ENCODE results near the gene DDX31.
A peak's percentile ranks its signal among the peaks of the same experiment; 100 is the strongest.

DDX31 gene

DNA sequence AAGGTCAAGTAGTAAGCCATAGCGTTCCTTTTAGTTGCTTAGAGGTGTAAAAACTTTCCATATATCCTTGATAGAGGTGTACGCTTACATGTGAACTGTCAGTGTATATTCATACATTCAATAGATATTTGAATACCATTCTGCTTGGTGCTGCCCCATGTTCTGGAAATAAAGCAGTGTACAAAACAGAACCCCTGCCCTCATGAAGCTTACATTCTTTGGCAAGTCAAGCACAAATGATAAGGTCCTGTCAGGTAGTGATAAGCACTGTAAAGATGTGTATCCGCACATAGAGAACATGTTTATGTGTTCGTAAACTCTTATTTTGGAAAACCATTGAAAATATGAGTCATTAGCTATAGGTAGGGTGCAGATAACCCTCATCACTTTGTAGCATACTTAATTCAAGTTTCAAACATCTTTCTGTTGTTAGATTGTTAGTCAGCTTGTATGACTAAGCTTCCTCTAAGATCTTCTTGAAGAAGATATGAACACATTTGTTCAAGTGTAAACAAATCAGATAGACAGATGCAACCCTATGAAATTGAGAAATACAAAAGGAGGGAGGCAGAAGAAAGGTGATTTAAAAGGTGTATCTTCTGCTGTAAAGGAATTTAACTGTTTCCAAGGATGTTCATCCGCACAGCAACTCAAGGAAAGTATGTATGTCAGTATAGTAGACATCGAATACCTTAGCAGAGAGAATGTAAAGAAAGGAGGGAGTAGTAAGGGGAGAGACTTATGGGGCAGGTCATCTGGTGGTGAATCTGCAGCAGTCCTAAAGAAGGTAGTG lies 2.0 kb upstream of the DDX31 start:
- no peak for DNase-seq

DNA sequence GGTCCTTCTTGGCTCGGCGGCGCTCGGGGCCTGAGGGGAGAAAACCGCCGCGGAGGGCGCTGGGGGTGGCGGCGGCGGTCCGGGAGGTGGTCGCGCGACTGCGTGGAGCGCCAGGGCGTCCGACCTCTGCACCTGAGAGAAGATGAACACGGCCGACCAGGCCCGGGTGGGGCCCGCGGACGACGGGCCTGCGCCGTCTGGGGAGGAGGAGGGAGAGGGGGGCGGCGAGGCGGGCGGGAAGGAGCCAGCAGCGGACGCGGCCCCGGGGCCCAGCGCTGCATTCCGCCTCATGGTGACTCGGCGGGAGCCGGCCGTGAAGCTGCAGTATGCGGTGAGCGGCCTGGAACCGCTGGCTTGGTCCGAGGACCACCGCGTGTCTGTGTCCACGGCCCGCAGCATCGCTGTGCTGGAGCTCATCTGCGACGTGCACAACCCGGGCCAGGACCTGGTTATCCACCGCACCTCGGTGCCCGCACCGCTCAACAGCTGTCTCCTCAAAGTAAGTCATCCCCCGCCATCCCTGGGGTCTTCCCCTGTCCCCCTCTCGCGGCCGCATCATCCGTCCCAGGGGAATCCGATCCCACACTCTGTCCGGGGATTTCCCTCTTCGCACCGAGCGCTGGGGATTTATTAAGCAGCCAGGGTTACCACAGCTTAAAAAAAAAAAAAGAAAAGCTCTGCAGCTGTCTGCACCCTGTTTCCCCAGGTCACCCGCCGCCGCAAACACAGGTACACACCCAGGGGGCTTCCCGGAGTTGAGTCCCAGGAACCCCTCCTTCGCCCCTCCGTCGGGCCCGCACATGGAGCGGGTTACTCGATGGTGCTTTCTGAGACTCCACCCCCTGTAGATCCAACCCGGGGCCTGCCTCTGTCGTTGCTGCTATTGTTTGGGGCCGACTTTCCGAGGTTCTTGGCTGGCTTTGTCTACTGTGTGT lies 941 bp upstream of the DDX31 start, which contains the start of gene GTF3C4:
Gene GTF3C4, plus strand, starts transcription at position 8 of the 935 bp plus-strand sequence. Its CDS starts 135 bp downstream, at position 143.
- peak; percentile 78 for DNase-seq

DNA sequence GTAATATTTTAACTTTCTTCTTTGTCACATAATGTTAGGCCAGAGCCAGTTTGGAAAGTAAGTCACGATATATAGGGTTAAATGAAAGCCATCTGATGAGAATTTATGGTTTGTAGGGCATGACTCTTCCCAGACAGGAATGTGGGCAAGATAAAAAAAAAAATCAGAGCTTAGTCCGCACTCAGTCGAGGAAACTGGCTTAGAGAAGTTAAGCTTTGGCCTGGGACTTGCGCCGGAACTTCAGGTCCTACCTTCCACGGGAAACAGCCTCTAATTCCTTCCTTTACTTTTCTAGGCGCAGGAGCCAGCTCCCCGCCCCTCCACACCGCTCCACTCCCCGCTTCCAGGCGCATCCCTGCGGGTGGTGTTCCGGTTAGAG lies 475 bp downstream of the DDX31 start:
- peak; percentile 75 for DNase-seq

DNA sequence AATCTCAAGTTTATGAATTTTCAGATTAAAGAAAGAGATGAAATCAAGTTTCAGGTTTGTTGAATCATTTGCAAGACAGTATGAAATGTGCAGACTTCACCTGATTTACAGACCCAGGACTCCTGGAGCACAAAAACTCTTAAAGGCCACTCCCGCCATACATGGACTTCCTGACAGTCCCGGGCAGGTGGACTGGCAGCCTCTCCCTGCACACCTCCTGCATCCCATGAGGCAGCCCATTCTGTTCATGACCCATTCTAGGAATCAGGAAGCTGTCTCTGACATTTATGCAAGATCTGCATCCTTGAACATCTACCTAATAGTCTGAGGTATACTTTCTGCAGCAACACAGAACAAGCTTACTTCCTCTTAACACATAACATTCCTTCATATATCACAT lies 5.9 kb downstream of the DDX31 start:
- no peak for DNase-seq

DNA sequence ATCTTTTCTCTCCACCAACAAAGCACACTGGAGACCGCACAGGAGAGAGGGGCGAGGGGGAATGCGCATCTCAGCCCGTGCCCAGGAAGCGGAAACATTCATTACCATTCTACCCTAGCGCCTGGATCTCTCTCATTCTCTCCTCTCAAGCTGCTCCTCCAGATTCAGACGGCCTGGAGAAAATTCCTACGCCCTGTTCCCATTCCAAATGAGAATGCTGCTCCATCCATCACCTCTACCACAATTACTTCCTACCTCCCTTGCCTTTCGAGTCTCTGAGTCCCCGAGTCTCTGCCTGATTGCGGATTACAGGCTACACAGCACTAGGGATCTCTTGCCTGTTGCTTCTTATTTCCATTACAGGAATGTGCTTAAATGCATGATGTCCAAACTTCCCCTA lies 6.7 kb downstream of the DDX31 start:
- DNase-seq, result no peak

DNA sequence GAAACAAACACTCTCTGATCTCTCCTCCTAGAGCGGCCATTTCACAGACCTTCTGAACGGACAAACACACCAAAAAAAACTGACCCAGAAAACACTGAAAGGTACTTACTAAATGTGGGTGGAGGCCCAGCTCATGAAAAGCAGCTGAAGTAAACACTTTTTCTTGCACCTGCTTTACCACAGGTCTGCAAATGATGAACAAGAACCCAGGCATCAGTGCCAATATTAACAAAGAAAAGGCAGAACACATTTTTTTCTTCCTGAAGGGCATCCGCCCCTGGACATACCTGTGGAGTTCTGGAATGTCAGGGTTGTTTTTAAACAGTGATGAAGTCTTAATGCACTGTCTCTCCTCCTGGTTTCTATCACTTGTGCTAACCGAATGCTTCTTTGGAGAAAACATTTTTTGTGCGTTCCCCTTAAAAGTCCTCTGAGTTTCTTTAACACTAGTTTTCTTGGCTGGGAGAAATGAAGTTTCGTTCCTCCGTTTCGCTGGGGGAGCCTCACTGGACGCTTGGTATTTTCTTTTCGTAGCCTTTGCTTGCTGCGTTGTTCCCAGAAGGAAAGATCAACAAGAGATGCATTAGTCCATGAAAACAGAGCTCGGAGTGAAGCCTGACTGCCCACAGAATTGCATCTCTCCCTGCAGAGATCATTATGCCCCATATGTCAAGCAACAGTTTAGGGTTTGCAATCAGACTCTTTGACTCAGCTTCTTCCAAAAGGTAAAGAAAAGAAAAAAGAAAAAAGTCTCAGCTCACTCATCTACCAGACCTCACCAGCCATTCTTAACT lies 7.4 kb downstream of the DDX31 start:
- no peak for DNase-seq

DNA sequence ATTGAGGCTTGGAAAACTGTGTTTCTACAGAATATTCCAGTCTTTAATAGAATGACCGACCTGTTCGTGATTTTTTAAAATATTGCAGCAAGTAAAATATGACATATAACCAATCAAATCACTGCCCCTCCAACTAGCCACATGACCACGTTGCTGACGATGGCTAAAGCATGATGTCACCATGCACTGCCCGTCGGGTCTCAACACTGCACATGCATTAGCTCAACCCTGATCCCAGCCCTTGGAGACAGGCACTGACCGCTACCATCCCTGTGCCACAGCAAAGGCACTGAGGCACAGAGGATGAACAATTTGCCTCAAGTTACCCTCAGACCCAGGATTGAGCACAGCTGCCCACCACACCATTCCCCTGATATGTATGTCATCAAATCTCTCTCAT lies 13.5 kb downstream of the DDX31 start:
- no peak for DNase-seq

DNA sequence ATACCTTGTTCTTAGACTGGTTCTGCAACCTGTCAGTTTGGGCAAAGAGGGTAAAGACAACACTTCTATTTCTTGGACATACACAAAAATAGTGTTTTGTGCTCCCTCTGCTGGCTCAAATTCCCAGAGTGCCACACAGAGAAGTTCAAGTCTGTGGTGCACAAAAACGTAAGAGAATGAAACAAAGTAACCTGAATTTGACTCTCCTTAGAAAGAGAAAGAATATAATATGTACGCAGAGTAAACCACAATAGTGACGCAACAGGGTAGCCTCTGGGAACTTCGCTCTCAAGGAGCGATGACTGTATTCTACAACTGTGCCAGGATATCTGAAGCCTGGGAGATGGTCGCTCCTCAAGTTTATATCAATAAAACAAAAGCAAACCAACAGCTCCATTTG lies 18.5 kb downstream of the DDX31 start:
- no peak for DNase-seq

DNA sequence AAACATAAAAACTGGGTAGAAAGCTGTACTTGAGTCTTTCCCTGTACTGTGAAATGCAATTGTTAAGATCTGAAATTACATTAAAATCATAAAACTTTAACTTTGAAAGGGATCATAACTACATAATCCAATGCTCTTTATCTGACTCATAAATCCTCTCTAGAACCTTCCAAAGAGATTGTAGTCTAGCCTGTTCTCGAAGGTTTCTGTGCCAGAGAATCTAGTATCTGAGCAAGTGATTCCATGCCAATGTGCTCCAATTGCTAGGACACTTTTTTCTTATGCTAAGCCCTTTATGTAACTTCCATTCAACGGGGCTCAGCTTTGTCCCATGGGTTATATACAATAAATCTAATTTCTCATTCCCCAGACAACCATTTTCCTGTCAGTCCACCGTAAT lies 21.1 kb downstream of the DDX31 start:
- no peak for DNase-seq

DNA sequence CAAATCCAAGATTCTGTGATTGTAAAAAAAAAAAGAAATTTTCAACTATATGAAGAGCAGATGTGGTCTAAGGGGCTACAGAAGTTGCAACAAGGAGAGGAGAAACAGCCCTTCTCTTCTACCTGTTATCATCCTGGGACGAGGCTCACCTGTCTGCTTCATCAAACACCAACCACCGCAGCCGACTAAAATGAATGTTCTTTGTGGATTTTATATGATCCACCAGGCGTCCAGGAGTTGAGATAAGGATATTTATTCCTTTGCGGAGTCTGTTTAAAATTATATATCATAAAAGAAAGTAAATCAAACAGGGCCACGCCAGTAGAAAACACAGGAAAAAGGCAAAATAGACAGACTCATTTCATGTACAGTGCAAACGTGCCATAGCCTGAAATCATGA lies 21.5 kb downstream of the DDX31 start:
- DNase-seq, result no peak

DNA sequence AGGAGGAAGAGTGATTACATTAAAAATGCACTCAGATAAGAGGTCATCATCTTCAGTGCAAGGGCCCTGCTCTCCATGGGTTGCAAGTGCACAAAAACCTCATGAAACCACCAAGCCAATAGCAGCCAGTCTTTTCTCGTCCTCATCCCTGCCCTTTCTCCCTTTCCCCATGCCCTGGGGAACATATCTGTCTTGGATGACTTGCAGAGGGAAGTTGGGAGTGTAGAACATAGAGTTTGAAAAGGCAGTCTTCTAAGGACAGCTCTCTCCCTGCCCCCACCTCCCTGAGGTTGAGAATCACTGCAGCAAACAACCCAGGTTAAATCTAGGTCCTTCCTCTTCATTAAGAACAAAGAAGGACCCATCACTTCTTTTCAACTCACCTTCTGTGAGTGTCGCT lies 22.0 kb downstream of the DDX31 start:
- no peak for DNase-seq

DNA sequence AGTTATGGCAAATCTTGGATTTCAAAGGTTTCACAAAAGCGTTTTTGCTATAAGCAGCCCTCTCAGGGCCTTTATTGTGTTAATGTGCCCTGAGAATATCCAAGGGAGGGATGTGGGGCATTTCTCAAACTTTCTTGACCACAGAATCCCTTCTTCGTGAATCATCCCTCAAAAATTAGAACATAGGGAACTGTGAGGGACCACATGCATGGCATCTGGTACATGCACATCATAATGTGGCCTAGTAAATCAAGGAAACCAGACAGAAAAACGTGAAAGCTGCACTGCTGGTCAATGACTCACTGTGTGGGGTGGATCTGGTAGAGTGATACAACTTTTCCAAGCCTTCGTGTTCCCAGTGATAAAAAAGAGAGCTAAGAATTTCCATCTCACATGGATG lies 22.4 kb downstream of the DDX31 start:
- DNase-seq, result no peak

DNA sequence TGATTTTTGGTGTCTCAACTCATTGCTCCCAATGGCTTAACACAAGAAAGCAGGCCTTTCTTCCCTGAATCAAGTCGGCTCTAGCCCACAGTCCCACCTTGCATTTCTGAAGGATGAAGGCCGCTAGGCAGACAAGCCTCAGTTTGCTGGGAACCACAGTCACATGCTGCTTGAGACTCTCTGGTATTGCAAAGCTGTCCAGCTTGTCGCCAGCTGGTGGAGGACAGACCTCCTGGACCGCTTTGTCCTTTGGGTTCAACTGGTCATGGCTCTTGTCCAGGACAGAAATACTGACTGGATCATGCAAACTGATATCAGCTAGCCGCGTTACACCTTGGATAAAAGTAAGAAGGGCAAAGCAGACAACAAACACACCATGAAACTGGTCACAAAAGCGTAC lies 23.1 kb downstream of the DDX31 start:
- no peak for DNase-seq

DNA sequence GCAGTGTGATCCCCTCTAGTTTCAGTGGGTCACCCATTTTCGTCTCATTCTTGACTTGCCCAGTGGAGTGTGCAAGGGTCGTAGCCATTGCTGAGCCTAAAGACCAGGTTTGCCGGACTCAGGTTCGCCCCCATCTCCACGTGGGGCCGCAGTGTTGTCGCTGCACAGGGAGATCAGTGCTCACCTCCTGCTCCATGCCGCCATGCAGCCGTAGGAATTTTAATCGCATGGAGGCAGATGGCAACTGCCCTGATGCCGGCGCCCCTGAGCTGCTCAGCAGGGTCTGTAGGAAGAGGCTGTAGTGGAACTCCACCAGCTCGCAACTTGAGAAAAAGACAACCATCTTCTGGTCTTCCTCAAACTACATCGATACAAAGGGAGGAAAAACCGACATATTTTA lies 24.1 kb downstream of the DDX31 start:
- DNase-seq, result peak; percentile 90

DNA sequence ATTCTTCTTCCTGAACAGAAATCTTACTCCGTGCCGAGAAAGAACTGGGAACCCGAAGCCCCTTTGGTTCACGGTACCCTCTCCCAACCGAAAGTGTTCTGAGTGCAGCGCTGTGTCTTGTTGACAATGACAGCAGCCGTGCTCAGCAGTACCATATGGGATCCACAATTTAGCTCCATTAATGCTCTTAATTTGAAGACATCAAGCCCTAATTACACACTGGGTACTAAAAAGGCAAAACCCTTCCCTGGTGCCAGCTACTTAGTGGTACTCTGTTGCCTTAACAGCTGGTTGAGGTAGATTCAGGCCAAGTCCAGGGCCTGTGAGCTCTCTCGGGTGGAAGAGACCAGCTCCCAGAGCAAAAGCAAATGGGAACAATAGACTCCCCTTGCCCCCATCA lies 24.5 kb downstream of the DDX31 start:
- DNase-seq, result peak; percentile 95

DNA sequence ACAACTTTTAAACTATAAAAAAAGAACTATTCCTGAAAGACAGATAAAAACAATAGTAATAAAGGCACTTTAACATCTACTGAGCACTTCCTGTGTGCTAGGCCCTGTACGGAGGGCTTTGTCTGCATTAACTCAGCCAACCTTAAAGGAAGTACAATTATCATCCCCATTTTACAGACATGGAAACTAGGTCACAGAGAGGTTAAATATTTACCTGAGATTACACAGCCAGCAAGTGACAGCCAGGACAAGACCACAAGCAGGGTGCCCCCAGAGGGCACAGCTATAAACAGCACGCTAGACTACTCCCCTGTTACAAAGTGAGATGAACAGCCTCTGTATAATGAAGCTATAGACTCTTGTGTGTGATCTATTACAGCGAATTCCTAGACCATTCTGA lies 25.5 kb downstream of the DDX31 start:
- DNase-seq, result peak; percentile 60

DNA sequence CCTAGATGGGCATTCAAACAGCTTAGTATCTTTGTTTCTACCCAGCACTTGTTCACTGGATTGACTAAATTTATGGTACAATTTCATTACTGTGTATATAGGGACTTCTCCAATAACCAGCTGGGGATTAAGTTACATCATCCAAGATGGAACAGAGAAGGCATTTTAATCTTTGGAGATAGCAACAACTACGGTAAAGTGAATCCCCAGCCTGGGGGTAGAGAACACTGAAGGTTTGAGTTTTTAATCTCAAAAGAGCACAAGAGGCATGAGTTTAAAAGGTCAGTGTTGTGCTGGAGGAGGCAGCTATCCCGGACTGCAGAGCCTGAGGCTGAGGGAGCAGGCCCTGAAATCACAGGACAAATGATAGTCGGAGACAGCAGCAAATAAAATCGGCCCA lies 28.6 kb downstream of the DDX31 start:
- DNase-seq, result no peak

DNA sequence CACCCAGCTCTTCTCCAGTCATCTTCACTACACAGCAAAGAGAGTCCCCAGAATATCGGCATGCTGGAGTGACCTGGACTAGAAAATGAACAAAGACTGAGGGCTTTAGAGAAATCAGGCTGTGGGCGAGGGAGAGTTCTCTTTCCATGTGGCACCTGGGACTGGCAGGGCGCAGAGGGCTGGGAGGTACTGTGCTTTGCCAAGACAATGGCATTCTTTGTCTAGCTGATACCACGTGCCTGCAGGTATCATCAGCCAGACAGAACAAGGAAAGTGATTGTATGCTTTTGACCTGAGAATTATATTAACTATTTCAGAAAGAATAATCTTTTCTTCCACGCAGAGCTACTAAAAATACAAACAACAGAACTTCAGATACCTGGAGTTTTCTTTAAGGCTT lies 30.5 kb downstream of the DDX31 start:
- no peak for DNase-seq

DNA sequence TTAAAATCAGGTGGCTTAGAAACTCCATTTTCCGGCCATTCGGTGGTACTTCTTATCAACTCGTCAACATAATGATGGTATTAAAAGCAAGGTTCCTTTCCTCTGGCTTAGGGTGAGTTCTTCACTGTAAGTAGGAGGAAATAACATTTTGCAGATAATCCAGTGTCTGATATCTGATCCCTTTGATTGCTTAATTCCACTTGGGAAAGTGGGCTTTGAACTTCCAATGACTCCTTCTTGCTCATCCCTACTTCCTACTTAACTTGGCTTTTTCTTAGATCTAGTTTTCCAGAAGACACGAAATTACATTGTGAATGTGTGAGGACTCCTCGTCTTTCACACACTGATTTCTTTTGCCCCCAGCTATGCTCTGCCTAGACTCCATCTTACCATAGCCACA lies 31.5 kb downstream of the DDX31 start:
- DNase-seq, result peak; percentile 46

DNA sequence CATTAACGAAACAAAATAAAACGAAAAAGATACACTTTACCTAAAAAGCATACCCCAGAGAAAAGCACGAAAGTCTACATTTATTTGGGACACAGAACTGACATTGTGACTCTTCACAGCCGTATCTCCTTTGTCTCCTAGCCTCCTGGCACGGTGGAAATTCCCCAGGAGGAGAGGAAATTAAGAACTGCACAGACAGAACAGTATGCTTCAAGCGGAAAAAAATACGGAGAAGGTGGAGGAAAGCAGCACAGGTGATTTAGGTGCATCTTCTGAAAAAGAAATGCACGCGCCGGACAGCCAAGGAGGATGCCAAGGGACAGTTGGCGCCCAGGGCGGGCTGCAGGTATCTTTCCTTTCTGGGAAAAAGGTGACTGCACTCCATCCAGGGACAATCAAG lies 32.0 kb downstream of the DDX31 start:
- no peak for DNase-seq

DNA sequence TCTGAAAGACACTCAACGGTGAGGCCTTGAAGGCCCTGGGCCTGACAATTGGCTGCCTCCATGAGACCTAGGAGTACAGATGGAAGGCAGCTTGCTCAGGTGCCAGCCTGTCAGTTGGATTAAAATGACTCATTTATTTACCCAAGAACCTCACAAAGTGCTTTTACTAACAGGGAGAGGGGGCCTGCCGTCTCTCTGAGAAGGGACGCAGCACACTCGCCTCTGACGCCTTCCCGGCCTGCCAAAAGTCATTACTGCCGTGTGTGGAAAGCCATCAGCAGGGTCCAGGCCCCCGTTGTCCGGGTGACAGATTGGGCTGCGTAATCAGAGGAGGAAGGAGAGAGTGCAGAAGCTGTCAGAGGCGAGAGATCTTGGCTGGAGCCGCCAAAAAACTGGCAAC lies 32.4 kb downstream of the DDX31 start:
- DNase-seq, result peak; percentile 50

DNA sequence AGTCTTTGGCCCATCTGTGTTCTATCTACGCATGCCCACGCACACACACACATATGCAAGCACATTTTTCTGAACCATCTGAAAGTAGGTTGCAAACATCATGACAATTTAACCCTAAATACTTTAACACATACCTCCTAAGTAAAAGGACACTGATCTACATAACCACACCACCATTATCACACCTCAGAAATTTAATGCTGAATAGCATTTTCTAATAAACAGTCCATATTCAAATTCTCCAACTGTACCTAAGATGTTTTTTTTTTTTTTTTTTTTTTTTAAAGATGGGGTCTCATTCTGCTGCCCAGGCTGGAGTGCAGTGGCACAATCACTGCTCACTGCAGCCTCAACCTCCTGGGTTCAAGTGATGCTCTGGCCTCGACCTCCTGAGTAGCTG lies 35.5 kb downstream of the DDX31 start:
- no peak for DNase-seq

DNA sequence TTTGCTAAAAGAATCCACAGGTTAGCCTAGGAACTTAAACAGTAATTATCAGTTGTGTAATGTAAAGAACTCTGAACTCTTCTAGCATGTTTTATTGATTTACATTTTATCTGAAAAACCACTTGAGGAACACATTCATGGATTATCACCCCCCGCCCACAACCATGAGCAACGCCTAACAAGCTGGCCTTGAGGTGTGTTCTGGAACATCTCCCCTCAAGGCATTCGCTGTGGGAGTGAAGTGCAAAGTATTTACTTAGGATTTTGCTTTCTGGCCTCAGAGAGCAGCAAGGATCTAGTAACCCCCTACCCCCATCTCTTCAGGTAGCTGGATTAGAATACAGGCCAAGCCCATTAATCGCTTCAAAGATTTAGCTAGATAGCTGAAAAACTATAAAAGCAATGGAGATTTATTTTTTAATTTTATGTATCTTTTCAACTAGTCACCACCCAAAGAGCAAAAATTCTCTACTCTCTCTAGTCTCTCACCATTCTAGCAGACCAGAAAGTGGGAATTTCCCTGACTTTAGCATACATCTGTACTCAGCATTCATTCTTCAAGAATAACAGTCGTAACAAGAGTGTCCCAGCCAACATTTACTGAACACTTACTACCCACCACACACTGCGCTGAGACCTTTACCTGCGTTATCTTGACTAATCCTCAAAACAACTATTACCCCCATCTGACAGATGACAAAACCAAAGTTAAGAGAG lies 37.2 kb downstream of the DDX31 start:
- no peak for DNase-seq
